Pancreas (tissue), 10 donors: ENCODE results near the gene ARHGEF37. TPM values are rescaled to one million over a fixed set of nuclear protein-coding genes. Genes with fewer than 3 reads are reported as not detected.

ENCODE experiments used
- ATAC-seq, 4 donors: fragments of 200-7000 bp; cut with Tn5 transposase; one replicate each; pipeline versions ENCODE4 v1.8.0 to v1.9.1; 2020; ENCODE audit warnings: mild to moderate bottlenecking in 4 of 4, moderate library complexity in 4 of 4
- DNase-seq, 6 donors: peaks; one replicate each; pipeline ENCODE4 v3.0.0-alpha.2; 2020
- FAIRE-seq: peaks from 2 replicates; lab custom pipeline; 2012; peaks lifted over from hg19 to GRCh38; lab: Jason Lieb, UNC
- H3K27ac ChIP-seq, 4 donors: fragments of 200-600 bp; sonication (generic); 1 replicate in 3 of 4; 2 replicates in 1 of 4; pipeline versions ENCODE4 v1.5.0 to v1.8.0; 2020
- H3K27me3 ChIP-seq, 4 donors: fragments of 200-600 bp; one replicate each; pipeline ENCODE4 v1.8.0; 2021
- H3K36me3 ChIP-seq, 3 donors: fragments of 200-600 bp; sonication (generic) in 1 of 3; one replicate each; pipeline versions ENCODE4 v1.5.0 to v1.8.0; 2020 to 2021
- H3K4me1 ChIP-seq, 3 donors: fragments of 200-600 bp; one replicate each; pipeline ENCODE4 v1.8.0; 2021
- H3K4me3 ChIP-seq, 4 donors: fragments of 200-600 bp; sonication (generic) in 2 of 4; one replicate each; pipeline versions ENCODE4 v1.5.0 to v1.8.0; 2020 to 2021
- H3K9me3 ChIP-seq, 4 donors: fragments of 200-600 bp; one replicate each; pipeline ENCODE4 v1.8.0; 2021
- CTCF ChIP-seq, 4 donors: fragments of 200-600 bp; sonication (generic) in 3 of 4; IDR thresholded peaks; one replicate each; pipeline versions ENCODE4 v1.5.0 to v1.8.0; 2021; ENCODE audit warnings: antibody characterized with exemption in 4 of 4
- WGBS, 2 donors: extraction: QIAGEN DNeasy Blood & Tissue Kit; methylation state at CpG; one replicate each; pipeline ENCODE4 v1.1.7; 2013; 5-methylcytosine and 5-hydroxymethylcytosine counted together
- intact Hi-C, 3 donors: fragments of 100-400 bp; cut with DNase I; formaldehyde crosslinking; loops; one replicate each; pipeline versions ENCODE4 v1.11.1 to v1.14.2; 2022
- polyA plus RNA-seq, 2 donors: library from polyadenylated mRNA; stranded (reverse); fragments of 200-250 nt; gene quantifications; one replicate each; pipeline ENCODE4 v1.2.3, GENCODE V29; 2013
- total RNA-seq, 6 donors: library from RNA; stranded (reverse); fragmentation: NEBNext Ultra II Directional in 4 of 6; extraction: Animal tissue kit (Norgen Biotek cat#: 25700) in 4 of 6; gene quantifications; one replicate each; pipeline versions ENCODE4 v1.2.1 to v1.2.4, GENCODE V29; 2021 to 2023
- donor health status: healthy with polysubstance abuse.
- donor health status: DM: no; HTN: no; CAD: no; lungs with moderate emphysema.
- donor health status: DM: no; HTN: no; CAD: no.
- donor health status: control.
- donor health status: control.
- donor health status: Bipolar disorder and iron deficiency.
- donor health status: DM: yes; HTN: yes; CAD: no.
- donor health status: DM: no; HTN: no; CAD: no.
- donor health status: DM: no; HTN: no; CAD: no.
- donor health status: DM: yes; HTN: yes; CAD: no.

ARHGEF37 gene
- total and polyA plus RNA-seq, 8 donors = 5.7 to 13.6 (median 9.2) TPM

DNA sequence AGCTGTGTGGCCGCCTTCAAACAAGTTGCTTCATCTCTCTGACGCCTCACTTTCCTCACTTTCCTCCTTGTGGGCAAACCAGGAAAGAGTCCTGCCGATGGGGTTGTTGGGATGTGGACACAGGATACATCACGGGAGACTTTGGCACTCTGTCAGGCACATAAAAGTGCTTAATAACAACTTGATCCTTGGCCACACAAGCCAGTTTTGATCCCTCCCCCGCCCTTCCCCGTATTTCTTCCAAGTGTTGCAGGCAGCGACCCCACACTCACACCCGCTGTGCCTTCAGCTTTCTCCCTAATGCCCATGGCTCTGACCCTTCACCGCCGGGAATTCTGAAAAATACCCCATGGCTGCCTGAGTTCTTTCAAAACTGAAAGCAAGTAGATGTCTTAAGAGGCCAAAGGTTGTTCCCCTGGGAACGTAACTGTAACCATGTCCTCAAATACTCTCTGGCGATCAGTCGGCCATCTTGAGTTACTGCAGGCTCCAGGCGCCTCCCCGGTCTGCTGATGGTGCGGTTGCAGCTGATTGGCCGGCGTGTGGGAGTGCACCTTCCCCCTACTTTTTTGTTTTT, 59.8 kb downstream of the ARHGEF37 start:
- H3K27ac ChIP-seq = no peak overlapping the region
- H3K27me3 ChIP-seq = no peaks in the 10 kb centered on the region
- no peaks in the 10 kb centered on the region for H3K36me3 ChIP-seq
- TF ChIP-seq CTCF (IDR thresholded peaks at IDR 0.05) = no peak
- 73 to 75% methylated on average over 18 of the region's 18 CpGs for WGBS, 2 donors
- no peak overlapping the region for H3K4me3 ChIP-seq
- ATAC-seq (peak in 3 of 4 donors; percentile 21 to 41 (median 32)), FAIRE-seq (no peak), DNase-seq (no peak)
- no peaks in the 10 kb centered on the region for H3K4me1 ChIP-seq
- H3K9me3 ChIP-seq = no peaks in the 10 kb centered on the region
- intact Hi-C loops = loop anchor here in 1 of 3 donors (10.0 kb wide), 1 partner anchor 354 kb away; no protein-coding TSS in a partner anchor

- no peak for ATAC-seq
- H3K36me3 ChIP-seq = no peaks in the 10 kb centered on the region
- no peaks in the 10 kb centered on the region for H3K9me3 ChIP-seq
- DNase-seq = no peak
- H3K4me1 ChIP-seq = no peaks in the 10 kb centered on the region
- FAIRE-seq = no peak
- 85 to 93% methylated on average over 5 of the region's 5 CpGs for WGBS, 2 donors
- H3K27ac ChIP-seq = no peak overlapping the region
- H3K27me3 ChIP-seq = no peaks in the 10 kb centered on the region
- no peak for TF ChIP-seq CTCF (IDR thresholded peaks at IDR 0.05)
- intact Hi-C loops = loop anchor here in 1 of 3 donors (10.0 kb wide), 1 partner anchor 353 kb away; no protein-coding TSS in a partner anchor
- H3K4me3 ChIP-seq = no peak overlapping the region
Observed at GRCh38 chr5:149641600-149641999, 60.3 kb downstream of the ARHGEF37 start.

- no peak for ATAC-seq
- Histone ChIP-seq H3K27ac (no peak overlapping the region), H3K27me3 (no peaks in the 10 kb centered on the region), H3K4me3 (no peak overlapping the region), H3K36me3 (no peaks in the 10 kb centered on the region), H3K4me1 (no peaks in the 10 kb centered on the region), H3K9me3 (no peaks in the 10 kb centered on the region)
- no peak for FAIRE-seq
- intact Hi-C loops = loop anchor here in 1 of 3 donors (10.0 kb wide), 1 partner anchor 351 kb away; no protein-coding TSS in a partner anchor
- DNase-seq = no peak
- no peak for TF ChIP-seq CTCF (IDR thresholded peaks at IDR 0.05)
- 74 to 81% methylated on average over 6 of the region's 6 CpGs for WGBS, 2 donors
Observed at GRCh38 chr5:149643781-149644180, 62.5 kb downstream of the ARHGEF37 start.

DNA sequence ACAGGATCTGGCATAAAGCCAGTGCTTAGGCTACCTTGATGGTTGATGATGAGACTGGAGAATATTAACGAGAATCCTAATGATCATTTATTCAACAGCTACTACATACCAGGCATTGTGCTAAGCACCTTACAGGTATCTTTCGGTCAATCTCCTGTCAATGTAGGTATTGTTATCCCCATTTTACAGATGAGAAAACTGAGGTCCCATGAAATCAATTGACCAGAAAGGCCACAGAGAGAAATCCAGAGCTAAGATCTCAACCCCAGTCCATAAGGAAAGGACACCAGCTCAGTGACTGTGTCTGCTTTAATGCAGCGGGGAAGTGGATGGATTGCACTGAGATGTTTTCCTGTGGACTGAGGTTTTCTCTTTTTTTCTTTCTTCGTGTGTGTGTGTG, 63.3 kb downstream of the ARHGEF37 start:
- TF ChIP-seq CTCF (IDR thresholded peaks at IDR 0.05) = no peak
- H3K4me1 ChIP-seq = no peaks in the 10 kb centered on the region
- H3K27me3 ChIP-seq = no peaks in the 10 kb centered on the region
- 67 to 79% methylated on average over 4 of the region's 4 CpGs for WGBS, 2 donors
- no peaks in the 10 kb centered on the region for H3K9me3 ChIP-seq
- no peak overlapping the region for H3K4me3 ChIP-seq
- intact Hi-C loops = loop anchor here in 1 of 3 donors (10.0 kb wide), 1 partner anchor 350 kb away; no protein-coding TSS in a partner anchor
- DNase-seq (no peak), FAIRE-seq (no peak), ATAC-seq (no peak)
- H3K36me3 ChIP-seq = no peaks in the 10 kb centered on the region
- no peak overlapping the region for H3K27ac ChIP-seq

DNA sequence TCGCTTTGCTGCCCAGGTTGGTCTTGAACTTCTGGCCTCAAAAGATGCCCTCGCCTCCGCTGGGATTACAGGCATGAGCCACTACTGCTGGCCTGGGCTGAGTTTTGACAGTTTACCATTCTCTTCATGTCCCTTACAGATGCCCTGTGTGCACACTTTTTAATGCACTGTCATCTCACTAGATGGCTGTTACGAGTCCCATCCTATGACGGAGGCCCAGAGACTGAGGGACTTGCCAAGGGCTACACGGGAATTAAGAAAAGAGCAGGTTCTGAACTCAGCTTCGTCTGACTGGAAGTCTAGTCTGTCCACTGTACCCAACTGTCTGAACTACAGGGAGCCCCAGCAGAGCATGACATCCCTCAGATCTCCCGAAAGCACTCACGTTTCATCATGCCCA, 63.9 kb downstream of the ARHGEF37 start:
- H3K27me3 ChIP-seq = no peaks in the 10 kb centered on the region
- no peak for DNase-seq
- intact Hi-C loops = loop anchor here in 1 of 3 donors (10.0 kb wide), 1 partner anchor 350 kb away; no protein-coding TSS in a partner anchor
- no peaks in the 10 kb centered on the region for H3K36me3 ChIP-seq
- H3K4me1 ChIP-seq = no peaks in the 10 kb centered on the region
- FAIRE-seq = no peak
- no peaks in the 10 kb centered on the region for H3K9me3 ChIP-seq
- ATAC-seq = no peak
- TF ChIP-seq CTCF (IDR thresholded peaks at IDR 0.05) = no peak
- 61 to 71% methylated on average over 9 of the region's 9 CpGs for WGBS, 2 donors
- H3K4me3 ChIP-seq = no peak overlapping the region
- H3K27ac ChIP-seq = no peak overlapping the region
